Adipocyte (in vitro differentiated cells): Measurements from ENCODE around the gene KPNA5.
"Not testable (repeated sequence)": the region's sequence is repeated elsewhere in the genome, so short reads cannot be mapped to it uniquely, and the experiment has no call there.

Source experiments
- DNase-seq: peaks from one replicate; pipeline ENCODE4 v3.0.0-alpha.2; 2015; ENCODE audit warnings: low read depth
- H3K27me3 ChIP-seq: replicated peaks from 2 replicates; pipeline ENCODE4 v1.7.0; 2013; ENCODE audit warnings: mild to moderate bottlenecking, low read length, moderate library complexity; ENCODE audit not compliant: control insufficient read depth, insufficient read depth
- H3K36me3 ChIP-seq: 2 replicates; pipeline ENCODE4 v1.7.0; 2013; ENCODE audit warnings: low read length, mild to moderate bottlenecking, moderate library complexity; ENCODE audit not compliant: control insufficient read depth, insufficient read depth, severe bottlenecking
- H3K4me1 ChIP-seq: 2 replicates; pipeline ENCODE4 v1.7.0; 2013; ENCODE audit warnings: mild to moderate bottlenecking, low read length, moderate library complexity; ENCODE audit not compliant: control insufficient read depth, insufficient read depth
- H3K4me3 ChIP-seq: 2 replicates; pipeline ENCODE4 v1.7.0; 2013; ENCODE audit warnings: mild to moderate bottlenecking, low read length, moderate library complexity
- H3K9ac ChIP-seq: 2 replicates; pipeline ENCODE4 v1.7.0; 2013; ENCODE audit warnings: mild to moderate bottlenecking, low read length, moderate library complexity
- H3K9me3 ChIP-seq: 2 replicates; pipeline ENCODE4 v1.7.0; 2013; ENCODE audit warnings: mild to moderate bottlenecking, low read length, moderate library complexity; ENCODE audit not compliant: control insufficient read depth

KPNA5 gene

GRCh38 chr6:116703888-116704287 is 22.9 kb downstream of the KPNA5 start:
- H3K4me1 ChIP-seq, DNase-seq, H3K4me3 ChIP-seq, H3K9ac ChIP-seq, H3K27me3 ChIP-seq, H3K9me3 ChIP-seq: not testable (repeated sequence)
- H3K36me3 ChIP-seq: peaks cover 82% of the 10 kb centered on the region

GRCh38 chr6:116705917-116706316 is 24.9 kb downstream of the KPNA5 start:
- Histone ChIP-seq H3K36me3 (peaks cover 64% of the 10 kb centered on the region), H3K4me3 (no peak overlapping the region), H3K9me3 (no peaks in the 10 kb centered on the region), H3K9ac (no peak overlapping the region), H3K4me1 (no peaks in the 10 kb centered on the region), H3K27me3 (no peaks in the 10 kb centered on the region)
- DNase-seq: no peak

GRCh38 chr6:116714296-116714695 is 33.3 kb downstream of the KPNA5 start:
- Histone ChIP-seq H3K9ac (no peak overlapping the region), H3K4me1 (no peaks in the 10 kb centered on the region), H3K4me3 (no peak overlapping the region), H3K36me3 (peaks cover 56% of the 10 kb centered on the region), H3K27me3 (no peaks in the 10 kb centered on the region), H3K9me3 (peaks cover 3% of the 10 kb centered on the region)
- no peak for DNase-seq

- Histone ChIP-seq H3K4me3 (no peak overlapping the region), H3K4me1 (no peaks in the 10 kb centered on the region), H3K9me3 (peaks cover 3% of the 10 kb centered on the region), H3K9ac (no peak overlapping the region), H3K36me3 (peaks cover 59% of the 10 kb centered on the region), H3K27me3 (no peaks in the 10 kb centered on the region)
- no peak for DNase-seq
Observed at GRCh38 chr6:116714761-116715160, 33.8 kb downstream of the KPNA5 start.

GRCh38 chr6:116726947-116727346 is 45.9 kb downstream of the KPNA5 start:
- no peak overlapping the region for H3K9ac ChIP-seq
- no peaks in the 10 kb centered on the region for H3K9me3 ChIP-seq
- peaks cover 83% of the 10 kb centered on the region for H3K36me3 ChIP-seq
- DNase-seq: no peak
- peaks cover 3% of the 10 kb centered on the region for H3K4me1 ChIP-seq
- H3K4me3 ChIP-seq: no peak overlapping the region
- H3K27me3 ChIP-seq: no peaks in the 10 kb centered on the region

- no peaks in the 10 kb centered on the region for H3K9me3 ChIP-seq
- H3K4me3 ChIP-seq: no peak overlapping the region
- peaks cover 56% of the 10 kb centered on the region for H3K36me3 ChIP-seq
- H3K4me1 ChIP-seq: peaks cover 9% of the 10 kb centered on the region
- no peak for DNase-seq
- H3K9ac ChIP-seq: no peak overlapping the region
- no peaks in the 10 kb centered on the region for H3K27me3 ChIP-seq
Observed at GRCh38 chr6:116730513-116730912, 49.5 kb downstream of the KPNA5 start.

GRCh38 chr6:116737004-116737403 is 56.0 kb downstream of the KPNA5 start:
- no peak overlapping the region for H3K9ac ChIP-seq
- no peak overlapping the region for H3K4me3 ChIP-seq
- H3K36me3 ChIP-seq: peaks cover 16% of the 10 kb centered on the region
- no peaks in the 10 kb centered on the region for H3K27me3 ChIP-seq
- DNase-seq: no peak
- peaks cover 5% of the 10 kb centered on the region for H3K4me1 ChIP-seq
- no peaks in the 10 kb centered on the region for H3K9me3 ChIP-seq

- not testable (repeated sequence) for H3K4me3 ChIP-seq, DNase-seq, H3K9ac ChIP-seq, H3K9me3 ChIP-seq, H3K4me1 ChIP-seq, H3K27me3 ChIP-seq, H3K36me3 ChIP-seq
Observed at GRCh38 chr6:116740486-116740885, 59.5 kb downstream of the KPNA5 start.

- H3K4me3 ChIP-seq: no peak overlapping the region
- peaks cover 8% of the 10 kb centered on the region for H3K9me3 ChIP-seq
- peaks cover 5% of the 10 kb centered on the region for H3K36me3 ChIP-seq
- H3K9ac ChIP-seq: no peak overlapping the region
- DNase-seq: no peak
- no peaks in the 10 kb centered on the region for H3K4me1 ChIP-seq
- no peaks in the 10 kb centered on the region for H3K27me3 ChIP-seq
Observed at GRCh38 chr6:116741571-116741970, 60.6 kb downstream of the KPNA5 start.

GRCh38 chr6:116745176-116745575 is 64.2 kb downstream of the KPNA5 start:
- no peak overlapping the region for H3K4me3 ChIP-seq
- H3K9ac ChIP-seq: no peak overlapping the region
- no peaks in the 10 kb centered on the region for H3K27me3 ChIP-seq
- no peaks in the 10 kb centered on the region for H3K36me3 ChIP-seq
- H3K9me3 ChIP-seq: peaks cover 8% of the 10 kb centered on the region
- no peak for DNase-seq
- no peaks in the 10 kb centered on the region for H3K4me1 ChIP-seq

GRCh38 chr6:116761779-116762178 is 80.8 kb downstream of the KPNA5 start:
- no peaks in the 10 kb centered on the region for H3K9me3 ChIP-seq
- H3K27me3 ChIP-seq: peaks cover 9% of the 10 kb centered on the region
- peaks cover 5% of the 10 kb centered on the region for H3K4me1 ChIP-seq
- no peak overlapping the region for H3K9ac ChIP-seq
- DNase-seq: no peak
- H3K4me3 ChIP-seq: no peak overlapping the region
- no peaks in the 10 kb centered on the region for H3K36me3 ChIP-seq

GRCh38 chr6:116762235-116762634 is 81.2 kb downstream of the KPNA5 start:
- peaks cover 5% of the 10 kb centered on the region for H3K4me1 ChIP-seq
- H3K36me3 ChIP-seq: no peaks in the 10 kb centered on the region
- peaks cover 9% of the 10 kb centered on the region for H3K27me3 ChIP-seq
- H3K9me3 ChIP-seq: no peaks in the 10 kb centered on the region
- no peak for DNase-seq
- no peak overlapping the region for H3K9ac ChIP-seq
- H3K4me3 ChIP-seq: no peak overlapping the region
